HG02798 (cell line): ENCODE data around the gene PRR18.

Experiments used
- ATAC-seq: cut with Tn5 transposase; IDR thresholded peaks from one replicate; pipeline ENCODE4 v1.9.1; 2021; ENCODE audit warnings: mild to moderate bottlenecking; ENCODE audit not compliant: unreplicated experiment, poor library complexity

PRR18 gene

DNA sequence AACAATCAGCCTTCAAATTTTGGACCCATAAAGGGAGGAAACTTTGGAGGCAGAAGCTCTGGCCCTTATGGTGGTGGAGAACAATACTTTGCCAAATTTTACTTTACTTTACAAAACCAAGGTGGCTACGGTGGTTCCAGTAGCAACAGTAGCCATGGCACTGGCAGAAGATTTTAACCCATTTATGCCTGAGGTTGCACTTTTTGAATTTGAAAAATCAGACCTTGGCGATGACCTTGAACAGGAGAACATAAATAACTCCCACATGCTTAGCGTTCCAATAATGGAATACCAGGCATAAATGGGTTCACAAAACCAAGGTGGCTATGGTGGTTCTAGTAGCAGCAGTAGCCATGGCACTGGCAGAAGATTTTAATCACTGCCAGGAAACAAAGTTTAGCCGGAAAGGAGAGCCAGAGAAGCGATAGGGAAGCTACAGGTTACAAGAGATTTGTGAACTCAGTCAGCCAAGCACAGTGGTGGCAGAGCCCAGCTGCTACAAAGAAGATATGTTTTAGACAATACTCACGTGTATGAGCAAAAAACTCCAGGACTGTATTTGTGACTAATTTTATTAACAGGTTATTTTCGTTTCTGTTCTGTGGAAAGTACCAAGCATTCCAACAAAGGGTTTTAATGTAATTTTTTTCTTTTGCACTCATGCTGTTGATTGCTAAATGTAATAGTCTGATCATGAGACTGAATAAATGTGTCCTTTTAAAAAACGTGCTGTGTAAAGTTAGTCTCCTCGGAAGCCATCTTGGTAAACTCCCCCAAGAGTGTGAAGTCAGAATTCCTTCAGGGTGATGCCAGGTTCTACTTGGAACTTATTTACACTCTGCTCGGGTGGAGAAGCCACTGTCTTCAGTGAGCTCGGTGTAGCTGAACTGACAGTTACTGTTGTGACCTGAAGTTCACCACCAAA, 27.4 kb upstream of the PRR18 start:
- ATAC-seq = peak; percentile 56

DNA sequence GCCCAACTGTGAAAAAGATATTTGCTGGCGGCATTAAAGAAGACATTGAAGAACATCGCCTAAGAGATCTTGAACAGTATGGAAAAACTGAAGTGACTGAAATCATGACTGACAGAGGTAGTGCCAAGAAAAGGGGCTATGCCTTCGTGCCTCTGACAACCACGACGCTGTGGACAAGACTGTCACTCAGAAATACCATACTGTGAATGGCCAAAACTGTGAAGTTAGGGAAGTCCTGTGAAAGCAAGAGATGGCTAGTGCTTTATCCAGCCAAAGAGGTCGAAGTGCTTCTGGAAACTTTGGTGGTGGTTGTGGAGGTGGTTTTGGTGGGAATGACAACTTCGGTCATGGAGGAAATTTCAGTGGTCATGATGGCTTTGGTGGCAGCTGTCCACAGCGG, 26.7 kb upstream of the PRR18 start:
- ATAC-seq = no peak

DNA sequence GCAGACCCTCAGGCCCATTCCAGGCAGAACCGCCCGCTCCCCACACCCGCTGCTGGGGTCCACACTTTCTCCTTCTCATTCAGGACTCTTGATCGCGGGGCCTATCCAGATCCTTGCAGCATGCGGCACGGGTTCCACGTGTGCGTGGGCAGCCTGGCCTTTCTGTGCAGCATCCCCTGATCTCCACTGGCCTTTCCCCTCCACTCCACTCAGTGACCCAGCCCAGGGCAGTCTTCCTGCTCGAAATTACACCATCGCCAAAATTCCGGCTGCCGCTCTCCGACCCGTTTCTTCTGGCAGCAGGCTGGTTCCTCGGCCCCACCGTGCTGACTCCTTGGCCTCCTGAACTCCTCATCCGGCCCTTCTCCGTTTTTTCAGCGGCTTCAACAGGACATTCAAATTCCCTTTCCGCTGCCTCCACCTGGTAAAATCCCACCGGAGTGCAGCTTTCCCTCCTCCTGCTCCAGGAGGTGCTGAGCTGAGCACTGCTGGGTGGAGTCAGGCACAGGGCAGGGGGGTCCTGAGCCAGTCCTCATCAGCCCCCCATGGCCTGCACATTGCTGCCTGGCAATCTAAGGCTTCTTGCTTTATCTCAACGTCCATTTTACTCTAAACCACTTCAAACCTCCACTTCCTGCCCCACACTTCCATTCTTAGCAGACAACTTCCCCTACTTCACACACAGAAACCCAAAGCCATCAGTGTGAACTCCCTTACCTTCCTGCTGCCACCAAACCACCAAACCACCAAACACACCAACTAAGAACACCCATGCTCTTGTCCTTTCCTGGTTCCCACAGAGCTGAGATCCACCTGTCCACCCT, 25.2 kb upstream of the PRR18 start:
- ATAC-seq = peak; percentile 65

DNA sequence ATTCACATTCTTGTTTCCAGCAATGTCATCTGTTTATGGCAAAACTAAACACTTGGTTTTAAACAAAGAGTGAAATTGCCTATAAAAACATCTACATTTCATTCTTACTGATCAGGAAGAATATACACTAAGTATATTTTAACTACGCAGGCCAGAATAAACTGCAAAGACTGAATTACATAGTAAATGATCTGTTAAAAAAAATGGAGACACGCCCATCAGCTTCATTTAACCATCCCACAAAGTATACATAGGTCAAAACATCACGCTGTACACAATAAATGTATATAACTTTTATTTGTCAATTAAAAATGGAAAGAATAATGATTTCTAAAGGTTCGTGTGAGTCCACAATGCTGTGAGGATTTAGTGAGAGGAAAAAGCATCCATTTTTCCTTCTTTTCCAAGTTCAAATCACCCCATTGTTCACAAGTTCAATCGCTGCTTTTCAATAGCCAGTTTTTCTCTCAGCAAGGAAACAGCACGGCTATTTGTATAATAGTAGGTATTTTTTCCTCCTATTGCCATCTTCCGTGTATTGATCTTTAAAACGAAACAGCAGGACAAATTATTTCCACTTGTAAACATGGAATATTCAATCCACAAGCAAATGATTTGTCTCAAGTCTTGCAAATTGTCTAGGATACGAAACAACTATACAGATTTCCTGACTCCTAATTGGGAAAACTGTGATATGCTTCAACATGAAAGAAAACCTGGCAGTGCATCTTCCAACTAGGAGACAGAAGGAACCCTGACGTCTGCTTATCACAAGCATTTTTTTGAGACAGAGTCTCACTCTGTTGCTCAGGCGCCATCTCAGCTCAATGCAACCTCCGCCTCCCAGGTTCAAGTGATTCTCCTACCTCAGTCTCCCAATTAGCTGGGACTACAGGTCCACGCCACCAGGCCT, 23.6 kb upstream of the PRR18 start:
- no peak for ATAC-seq

DNA sequence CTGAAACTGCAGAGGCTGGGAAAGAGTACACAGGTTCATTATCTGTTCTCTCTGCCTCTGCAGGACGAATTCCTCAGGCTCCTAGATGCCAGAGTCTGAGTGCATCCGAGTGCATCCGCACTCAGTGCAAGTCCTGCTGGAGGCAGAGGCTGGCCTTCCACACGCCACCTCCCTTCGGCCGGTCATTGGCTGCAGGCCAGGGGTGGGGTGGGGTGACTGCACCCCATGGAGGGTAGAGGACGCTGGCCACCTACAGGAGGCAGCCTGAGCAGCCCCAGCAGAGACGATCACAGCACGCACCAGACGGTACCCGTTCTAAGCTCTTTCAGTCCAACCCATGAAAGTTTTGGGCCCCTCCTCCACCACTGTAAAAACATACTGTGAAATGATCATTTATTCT, 22.4 kb upstream of the PRR18 start:
- no peak for ATAC-seq

DNA sequence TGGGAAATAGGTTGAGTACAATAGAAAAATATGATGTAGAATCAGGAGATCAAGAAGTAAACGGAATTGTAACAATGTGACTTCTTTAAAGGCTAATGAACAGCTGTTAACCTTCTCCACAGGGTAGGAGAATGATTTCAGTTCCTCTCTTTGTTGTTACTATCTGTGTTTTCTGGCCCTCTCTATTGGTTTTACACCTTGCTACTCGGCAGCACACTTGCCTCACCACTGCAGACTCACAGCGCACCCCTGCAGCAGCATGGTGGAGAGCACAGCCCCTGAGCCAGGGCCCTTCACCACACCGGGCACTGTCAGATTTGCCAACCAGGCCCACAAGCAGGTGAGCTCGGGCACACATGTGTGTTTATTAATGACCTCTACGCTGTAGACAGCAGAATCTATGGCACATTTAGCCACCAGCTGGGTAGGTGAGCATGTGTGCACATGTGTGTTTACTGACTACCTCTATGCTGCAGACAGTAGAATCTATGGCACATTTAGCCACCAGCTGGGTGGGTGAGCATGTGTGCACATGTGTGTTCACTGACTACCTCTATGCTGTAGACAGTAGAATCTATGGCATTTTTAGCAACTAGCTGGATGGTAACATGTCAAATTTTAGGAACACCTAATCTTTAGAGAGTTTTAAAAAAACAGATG, 17.3 kb upstream of the PRR18 start:
- ATAC-seq = peak; percentile 92

DNA sequence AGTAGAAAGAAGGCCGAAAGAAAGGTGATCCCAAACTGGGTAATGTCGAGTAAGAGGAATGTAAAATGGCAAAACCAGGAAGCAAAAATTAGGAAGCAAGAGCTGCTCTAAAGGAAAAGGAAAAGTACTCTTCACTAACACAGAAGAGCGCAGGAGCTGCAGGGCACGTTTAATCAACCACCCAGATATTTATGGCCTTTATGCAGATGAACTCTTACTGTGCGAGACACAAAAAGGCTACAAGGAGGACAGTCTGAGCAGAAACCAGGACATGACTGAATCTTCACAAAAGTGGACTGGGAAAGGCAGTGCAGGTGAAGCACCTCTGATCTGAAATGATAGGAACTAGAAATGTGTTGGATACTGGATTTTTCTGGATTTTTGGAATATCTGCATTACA, 15.2 kb upstream of the PRR18 start:
- no peak for ATAC-seq

DNA sequence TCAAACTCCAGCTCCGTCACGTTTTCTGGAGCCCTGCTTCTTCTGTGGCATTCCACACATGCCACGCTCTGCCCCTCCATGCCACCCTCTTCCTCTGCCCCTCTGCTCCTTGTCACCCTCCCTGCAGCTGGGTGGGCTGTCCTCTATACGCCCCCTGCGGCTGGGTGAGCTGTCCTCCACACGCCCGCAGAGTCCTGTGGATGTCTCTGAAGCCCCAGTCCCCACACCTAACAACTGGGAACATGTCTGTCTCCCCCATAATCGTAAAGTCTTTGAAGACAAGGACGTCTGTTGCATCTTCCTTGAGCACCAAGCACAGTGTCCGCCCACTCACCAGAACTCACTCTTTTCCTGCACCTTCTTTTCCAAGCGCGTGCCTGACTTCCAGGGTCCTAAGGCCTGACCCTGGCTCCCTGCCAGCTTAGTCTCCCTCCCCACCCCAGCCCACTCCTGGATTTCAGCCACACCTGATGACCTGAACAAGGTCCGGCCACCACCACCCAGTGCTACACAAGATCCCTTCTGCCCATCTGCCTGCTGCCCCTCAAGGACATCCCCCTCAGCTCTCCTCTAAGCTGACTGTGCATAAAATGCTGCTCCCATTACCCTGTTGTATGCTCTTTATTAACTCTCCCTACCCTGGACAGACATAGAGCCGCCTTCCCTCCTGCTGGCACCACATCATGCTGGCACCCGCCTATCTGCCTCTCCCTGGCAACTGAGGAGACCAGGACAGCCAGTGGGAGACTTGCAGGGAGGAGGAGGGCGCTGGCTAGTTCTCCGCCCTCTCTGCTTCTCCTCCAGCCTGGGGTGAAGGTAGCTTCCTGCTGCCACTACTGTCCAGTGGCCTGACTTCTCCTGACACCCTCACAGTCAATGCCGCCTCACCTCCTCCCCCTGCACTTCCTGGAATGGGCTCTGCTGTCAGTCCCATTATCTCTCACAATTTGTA, 10.7 kb upstream of the PRR18 start:
- no peak for ATAC-seq

DNA sequence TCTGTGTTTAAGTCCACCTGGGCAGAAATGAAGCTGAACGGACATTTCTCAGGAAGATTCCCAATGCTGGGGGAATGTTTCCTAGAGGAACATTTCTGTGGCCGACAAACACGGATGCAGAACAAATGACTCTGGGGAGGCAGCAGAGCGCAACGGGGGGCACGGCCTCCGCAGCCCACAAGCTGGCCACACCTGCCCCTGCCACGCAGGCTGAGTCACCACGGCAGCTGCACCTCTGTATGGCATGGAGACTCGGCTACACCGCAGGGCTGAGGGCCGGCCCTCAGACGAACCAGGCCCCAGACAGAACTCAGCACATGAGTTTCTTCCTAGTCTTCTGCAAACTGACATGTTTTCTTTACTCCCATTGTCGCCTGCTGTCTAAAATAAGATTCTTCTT, 10.0 kb upstream of the PRR18 start:
- no peak for ATAC-seq

DNA sequence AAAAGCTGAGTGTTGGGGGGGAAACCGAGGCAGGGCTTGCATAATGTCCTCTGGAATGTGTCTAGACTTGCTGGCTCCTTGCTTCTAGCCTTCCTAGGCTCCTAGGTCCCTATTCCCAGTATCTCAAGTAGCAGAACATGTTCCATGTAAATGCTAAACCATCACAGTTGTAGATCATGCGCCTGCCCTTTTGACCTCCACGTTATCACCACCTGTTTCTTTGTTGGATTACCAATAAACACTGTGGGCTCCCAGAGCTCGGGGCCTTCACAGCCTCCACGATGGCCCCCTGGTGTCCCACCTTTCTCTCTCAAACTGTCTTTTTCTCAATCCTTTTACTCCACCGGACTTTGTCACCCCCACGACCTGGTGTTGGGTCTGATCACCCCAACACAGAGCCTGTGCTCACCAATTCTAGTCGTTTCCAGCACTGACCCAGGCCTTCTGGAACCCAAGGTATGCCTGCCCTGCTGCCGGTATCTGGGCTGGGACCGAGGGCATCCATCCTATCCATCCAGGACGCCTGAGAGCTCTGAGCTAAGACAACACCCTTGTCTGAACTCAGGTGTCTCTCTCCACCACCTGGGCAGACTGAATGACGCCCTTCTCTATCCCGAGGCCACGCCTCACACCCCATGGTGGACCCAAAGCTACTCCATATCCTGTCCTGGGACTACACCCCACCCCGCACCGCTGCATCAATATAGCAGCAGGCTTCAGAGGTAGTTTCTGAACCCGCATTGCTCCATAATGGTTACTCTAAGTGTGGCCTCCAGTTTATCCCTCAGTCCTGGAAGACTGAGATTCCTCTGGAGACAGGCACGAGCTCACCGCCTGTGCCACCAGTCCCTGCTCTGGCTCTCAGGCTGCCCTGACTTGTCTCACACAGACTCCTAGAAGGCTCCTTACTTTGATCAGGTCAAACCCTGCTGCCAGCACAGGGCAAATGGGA, 9.3 kb upstream of the PRR18 start:
- no peak for ATAC-seq

DNA sequence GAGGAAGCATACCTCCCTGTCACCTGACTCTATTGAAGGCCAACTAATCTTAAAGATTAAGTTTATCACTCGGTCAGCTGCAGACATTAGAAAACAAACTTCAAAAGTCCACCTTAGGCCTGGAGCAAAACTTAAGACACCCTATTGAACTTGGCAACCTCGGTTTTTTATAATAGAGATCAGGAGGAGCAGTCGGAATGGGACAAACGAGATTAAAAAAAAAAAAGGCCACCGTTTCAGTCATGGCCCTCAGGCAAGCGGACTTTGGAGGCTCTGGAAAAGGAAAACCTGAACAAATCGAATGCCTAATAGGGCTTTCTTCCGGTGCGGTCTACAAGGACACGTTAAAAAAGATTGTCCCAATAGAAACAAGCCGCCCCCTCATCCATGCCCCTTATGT, 7.2 kb upstream of the PRR18 start:
- no peak for ATAC-seq

DNA sequence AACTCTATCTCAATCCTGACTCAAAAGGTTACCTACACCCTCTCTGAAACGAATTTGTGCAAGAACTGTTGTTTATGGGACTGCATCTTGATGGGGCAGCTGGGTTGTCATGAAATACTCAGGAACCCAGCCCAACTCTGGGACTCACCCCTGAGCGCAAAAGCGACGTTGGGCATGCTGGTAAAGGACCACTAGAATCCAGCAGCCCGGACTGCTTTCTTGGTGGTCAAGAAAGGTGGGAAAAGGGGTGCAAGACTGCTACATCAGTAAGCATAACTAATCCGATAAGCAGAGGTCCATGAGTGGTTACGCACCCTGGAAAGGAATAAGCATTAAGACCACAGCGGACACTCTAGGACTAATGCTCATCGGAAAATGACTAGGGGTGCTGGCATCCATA, 6.3 kb upstream of the PRR18 start:
- no peak for ATAC-seq

DNA sequence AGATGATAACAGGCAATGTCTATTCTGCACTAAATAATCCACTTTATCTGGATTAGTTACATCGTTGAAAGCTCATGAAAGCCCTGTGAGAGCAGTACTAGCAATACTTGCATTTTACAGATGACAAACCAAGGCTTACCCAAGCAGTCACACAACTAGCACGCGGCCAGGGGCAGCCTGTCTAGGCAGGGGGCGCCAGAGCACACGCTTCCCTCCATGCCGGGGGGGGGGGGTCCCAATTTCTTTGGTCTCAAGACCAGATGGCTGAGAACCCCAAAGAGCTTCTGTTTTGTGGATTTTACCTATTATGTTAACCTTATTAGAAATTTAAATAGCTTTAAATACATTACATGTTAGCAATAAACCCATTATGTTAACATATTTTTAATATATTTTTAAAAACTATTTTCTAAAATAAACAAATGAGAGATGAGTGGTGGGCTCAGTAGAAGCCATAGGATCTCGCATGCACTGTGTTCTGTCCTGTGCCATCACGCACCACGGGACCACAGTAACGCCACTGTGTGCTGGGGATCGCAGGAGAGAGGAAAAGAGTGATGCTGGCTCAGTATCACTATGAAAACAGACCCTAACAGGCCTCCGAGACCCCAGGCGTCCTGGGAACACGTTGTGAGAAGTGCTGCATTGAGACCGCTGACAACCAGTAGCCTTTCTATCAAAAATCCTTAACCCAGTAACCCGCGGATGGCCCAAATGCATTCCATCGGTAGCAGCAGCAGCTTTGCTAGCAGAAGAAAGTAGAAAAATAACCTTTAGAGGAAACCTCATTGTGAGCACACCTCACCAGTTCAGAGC, 5.3 kb upstream of the PRR18 start:
- peak; percentile 85 for ATAC-seq

DNA sequence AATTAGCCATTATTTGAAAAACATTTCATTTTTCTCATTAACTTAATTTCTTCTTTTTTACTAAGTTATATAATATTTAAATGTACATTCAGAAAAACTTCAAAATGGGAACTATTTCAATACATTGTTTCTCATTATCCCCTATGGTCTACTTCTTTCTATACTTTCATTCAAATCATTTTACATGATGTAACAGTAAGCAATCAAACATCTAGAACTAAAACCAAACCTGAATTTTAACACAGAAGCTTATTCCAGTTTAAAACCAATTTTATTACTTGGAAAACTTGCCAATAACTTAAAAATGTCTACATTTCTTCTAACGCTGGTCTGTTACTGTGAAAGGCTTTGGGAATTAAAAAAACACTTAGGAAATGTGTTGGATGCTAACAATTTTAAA, 4.6 kb upstream of the PRR18 start:
- no peak for ATAC-seq

DNA sequence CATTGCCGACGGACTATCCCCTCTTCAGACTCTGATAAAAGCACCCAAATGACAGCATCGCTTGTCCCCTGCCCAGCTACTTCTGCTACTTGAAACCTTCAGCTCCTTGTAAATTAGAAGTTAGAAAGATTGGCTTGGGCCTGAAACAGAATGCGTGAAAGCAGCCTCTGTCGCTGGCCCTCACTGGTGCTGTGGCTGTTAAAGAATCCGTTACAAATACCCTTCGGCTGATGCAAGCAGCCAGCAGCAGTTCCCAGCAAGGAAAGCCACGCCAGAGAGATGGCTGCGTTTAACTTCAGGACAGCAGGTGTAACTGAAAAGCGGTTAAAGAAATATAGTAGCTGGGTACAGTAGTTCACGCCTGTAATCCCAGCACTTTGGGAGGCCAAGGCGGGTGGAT, 2.4 kb upstream of the PRR18 start:
- ATAC-seq = no peak

DNA sequence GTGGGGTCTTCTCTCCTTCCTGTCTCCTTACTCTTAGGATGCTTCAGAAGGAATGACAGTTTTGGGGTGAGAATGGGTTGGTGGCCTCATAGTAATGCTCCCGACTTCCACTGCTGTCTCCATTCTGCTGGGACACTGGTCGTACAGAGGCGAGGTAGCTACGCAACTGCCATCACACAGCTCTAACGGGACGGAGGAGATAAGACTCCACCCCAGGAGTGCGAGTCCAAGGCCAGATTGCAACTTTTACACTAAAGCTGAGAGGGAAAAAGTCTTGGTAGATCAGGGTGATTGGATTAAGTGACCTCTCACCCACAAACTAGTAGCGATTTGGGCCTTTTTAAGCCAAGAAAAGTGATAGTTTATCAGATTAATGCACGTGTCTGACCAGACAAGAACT, 1.8 kb upstream of the PRR18 start:
- ATAC-seq = no peak
